OCI-LY1 (cell line): ENCODE measurements around the gene PIK3C2G.

Source experiments
- H2AFZ ChIP-seq: fragments of 200-600 bp; sonication (generic), shearing (Covaris generic); 2 replicates; pipeline ENCODE4 v1.6.0; 2014; ENCODE audit warnings: antibody characterized with exemption, mild to moderate bottlenecking, low read length
- H3F3A ChIP-seq: fragments of 200-600 bp; sonication (generic), shearing (Covaris generic); 2 replicates; pipeline ENCODE4 v1.6.0; 2014; ENCODE audit warnings: mild to moderate bottlenecking, antibody characterized with exemption, low read length, moderate library complexity; ENCODE audit not compliant: insufficient read depth
- H3K27ac ChIP-seq: fragments of 200-600 bp; sonication (generic); 2 replicates; pipeline ENCODE4 v1.5.1; 2014; ENCODE audit warnings: low read length, mixed run types, mild to moderate bottlenecking, low read depth; ENCODE audit not compliant: poor library complexity, severe bottlenecking
- H3K27me3 ChIP-seq: fragments of 200-600 bp; sonication (generic); 2 replicates; pipeline ENCODE4 v1.6.0; 2014; ENCODE audit warnings: antibody characterized with exemption, mild to moderate bottlenecking, low read length, moderate library complexity; ENCODE audit not compliant: insufficient read depth
- H3K36me3 ChIP-seq: fragments of 200-600 bp; sonication (generic); 2 replicates; pipeline ENCODE4 v1.6.1; 2014; ENCODE audit warnings: mild to moderate bottlenecking, antibody characterized with exemption, low read length, moderate library complexity, mixed read lengths; ENCODE audit not compliant: insufficient read depth
- H3K4me1 ChIP-seq: fragments of 200-600 bp; sonication (generic); 2 replicates; pipeline ENCODE4 v1.5.1; 2014; ENCODE audit warnings: mild to moderate bottlenecking, low read length, moderate library complexity; ENCODE audit not compliant: insufficient read depth, severe bottlenecking
- H3K4me2 ChIP-seq: fragments of 200-600 bp; sonication (generic), shearing (Covaris generic); 2 replicates; pipeline ENCODE4 v1.6.1; 2014; ENCODE audit warnings: low read length
- H3K4me3 ChIP-seq: fragments of 200-600 bp; sonication (generic); 2 replicates; pipeline ENCODE4 v1.5.1; 2014; ENCODE audit warnings: low read length, low read depth, mild to moderate bottlenecking, mixed read lengths; ENCODE audit not compliant: poor library complexity, severe bottlenecking
- H3K79me2 ChIP-seq: fragments of 200-600 bp; shearing (Covaris generic); 2 replicates; pipeline ENCODE4 v1.6.1; 2016; ENCODE audit warnings: mixed run types, low read length, mixed read lengths; ENCODE audit not compliant: insufficient read depth
- H3K9ac ChIP-seq: fragments of 200-600 bp; sonication (generic), shearing (Covaris generic); 2 replicates; pipeline ENCODE4 v1.6.1; 2014; ENCODE audit warnings: mild to moderate bottlenecking, low read length, mixed read lengths
- H3K9me2 ChIP-seq: fragments of 200-600 bp; sonication (generic), shearing (Covaris generic); 2 replicates; pipeline ENCODE4 v1.6.1; 2014; ENCODE audit warnings: low read depth, mild to moderate bottlenecking, low read length, mixed read lengths
- H3K9me3 ChIP-seq: fragments of 200-600 bp; shearing (Covaris generic); 2 replicates; pipeline ENCODE4 v1.6.1; 2014; ENCODE audit warnings: low read length, mixed read lengths
- H4K20me1 ChIP-seq: fragments of 200-600 bp; sonication (generic), shearing (Covaris generic); 2 replicates; pipeline ENCODE4 v1.6.0; 2016; ENCODE audit warnings: mild to moderate bottlenecking, low read length; ENCODE audit not compliant: insufficient read depth
- CTCF ChIP-seq: fragments of 200-600 bp; sonication (generic), shearing (Covaris generic); IDR thresholded peaks from 2 replicates; pipeline ENCODE4 v1.5.1; 2017; ENCODE audit warnings: mild to moderate bottlenecking, antibody characterized with exemption, low read length, moderate library complexity, mixed read lengths
- EZH2 ChIP-seq: fragments of 200-600 bp; sonication (generic), shearing (Covaris generic); IDR thresholded peaks from 2 replicates; pipeline ENCODE4 v1.8.0; 2017; ENCODE audit warnings: borderline replicate concordance, mixed run types, mild to moderate bottlenecking, antibody characterized with exemption, low read length, moderate library complexity, mixed read lengths

Gene PIK3C2G

GRCh38 chr12:18320976-18321375 is 59.7 kb downstream of the PIK3C2G start:
- H3K27me3 ChIP-seq = no peaks in the 10 kb centered on the region

GRCh38 chr12:18323159-18323558 is 61.8 kb downstream of the PIK3C2G start:
- no peaks in the 10 kb centered on the region for H3K4me1 ChIP-seq
- no peak overlapping the region for H3K4me2 ChIP-seq
- no peaks in the 10 kb centered on the region for H3K36me3 ChIP-seq
- H4K20me1 ChIP-seq = no peaks in the 10 kb centered on the region
- no peak overlapping the region for H2AFZ ChIP-seq
- H3K9me2 ChIP-seq = no peaks in the 10 kb centered on the region
- H3K4me3 ChIP-seq = no peak overlapping the region
- no peaks in the 10 kb centered on the region for H3K79me2 ChIP-seq
- no peaks in the 10 kb centered on the region for H3K27me3 ChIP-seq
- TF ChIP-seq CTCF (no peak), EZH2 (no peak)
- no peak overlapping the region for H3K9ac ChIP-seq
- no peaks in the 10 kb centered on the region for H3F3A ChIP-seq
- no peak overlapping the region for H3K27ac ChIP-seq
- H3K9me3 ChIP-seq = no peaks in the 10 kb centered on the region

More at GRCh38 chr12:18320976-18321375, 59.7 kb downstream of the PIK3C2G start:
- H3K4me1 ChIP-seq = no peaks in the 10 kb centered on the region
- H3K9ac ChIP-seq = no peak overlapping the region
- no peaks in the 10 kb centered on the region for H3K9me3 ChIP-seq
- H3K27ac ChIP-seq = no peak overlapping the region
- H3K4me2 ChIP-seq = no peak overlapping the region
- no peaks in the 10 kb centered on the region for H3K9me2 ChIP-seq
- H2AFZ ChIP-seq = no peak overlapping the region
- no peaks in the 10 kb centered on the region for H3K36me3 ChIP-seq
- H4K20me1 ChIP-seq = no peaks in the 10 kb centered on the region
- H3K79me2 ChIP-seq = no peaks in the 10 kb centered on the region
- H3F3A ChIP-seq = no peaks in the 10 kb centered on the region
- TF ChIP-seq EZH2 (no peak), CTCF (no peak)
- H3K4me3 ChIP-seq = no peak overlapping the region

- Histone ChIP-seq H3K9me3 (no peaks in the 10 kb centered on the region), H3K4me2 (no peak overlapping the region), H3K36me3 (no peaks in the 10 kb centered on the region), H3K9ac (no peak overlapping the region), H3K4me3 (no peak overlapping the region), H4K20me1 (no peaks in the 10 kb centered on the region), H3K27ac (no peak overlapping the region), H3K9me2 (no peaks in the 10 kb centered on the region), H3K4me1 (no peaks in the 10 kb centered on the region), H3F3A (no peaks in the 10 kb centered on the region), H3K79me2 (no peaks in the 10 kb centered on the region), H3K27me3 (no peaks in the 10 kb centered on the region), H2AFZ (no peak overlapping the region)
- TF ChIP-seq CTCF (no peak), EZH2 (no peak)
These were observed 65.7 kb downstream of the PIK3C2G start for GRCh38 chr12:18327036-18327435.
